GM12801 (cell line): ENCODE results near the gene AFP.

Experiments
- CTCF ChIP-seq: IDR thresholded peaks from one replicate; pipeline ENCODE4 v1.5.1; 2011; ENCODE audit warnings: control low read depth; ENCODE audit not compliant: insufficient read length; ENCODE audit errors: extremely low read depth

AFP gene

DNA sequence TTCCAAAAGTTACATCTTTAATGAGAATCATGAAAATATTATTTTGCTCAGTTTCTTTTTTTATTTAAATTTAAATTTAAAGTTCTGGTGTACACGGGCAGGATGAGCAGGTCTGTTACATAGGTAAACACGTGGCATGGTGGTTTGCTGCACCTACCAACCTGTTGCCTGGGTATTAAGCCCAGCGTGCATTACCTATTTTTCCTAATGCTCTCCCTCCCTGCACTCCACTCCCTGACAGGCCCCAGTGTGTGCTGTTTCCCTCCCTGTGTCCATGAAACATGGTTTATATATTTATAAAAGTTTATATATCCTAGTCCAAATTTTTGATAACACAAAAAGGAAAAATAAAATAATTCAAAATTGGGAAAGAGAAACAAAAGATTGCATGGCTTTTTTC is 4.0 kb downstream of the AFP start:
- TF ChIP-seq CTCF, result no peak

DNA sequence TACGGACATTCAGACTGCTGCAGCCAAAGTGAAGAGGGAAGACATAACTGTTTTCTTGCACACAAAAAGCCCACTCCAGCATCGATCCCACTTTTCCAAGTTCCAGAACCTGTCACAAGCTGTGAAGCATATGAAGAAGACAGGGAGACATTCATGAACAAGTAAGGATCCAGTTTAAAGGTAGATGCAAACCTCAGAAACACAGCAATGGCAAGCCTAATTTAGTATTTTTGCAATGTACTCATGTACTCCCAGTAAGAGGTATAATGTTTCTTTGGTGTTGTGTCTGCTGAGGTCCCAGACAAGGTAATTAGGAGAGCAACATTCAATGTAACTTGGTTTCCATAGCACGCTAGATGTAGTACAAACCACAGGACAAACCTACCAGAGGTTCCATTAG is 4.6 kb downstream of the AFP start:
- TF ChIP-seq CTCF, result no peak

DNA sequence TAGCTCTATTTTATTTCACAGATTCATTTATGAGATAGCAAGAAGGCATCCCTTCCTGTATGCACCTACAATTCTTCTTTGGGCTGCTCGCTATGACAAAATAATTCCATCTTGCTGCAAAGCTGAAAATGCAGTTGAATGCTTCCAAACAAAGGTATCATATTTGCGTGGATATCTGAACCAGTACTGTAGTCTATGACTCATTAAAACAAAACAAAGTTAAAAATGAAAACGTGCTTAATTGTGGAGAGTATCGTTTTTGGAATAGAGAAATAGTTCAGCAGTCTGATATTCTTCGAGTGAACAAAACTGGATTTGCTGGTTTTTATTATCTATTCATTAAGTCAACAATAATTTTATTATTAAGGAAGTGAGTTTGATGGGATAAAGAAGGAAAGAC is 6.3 kb downstream of the AFP start:
- TF ChIP-seq CTCF, result no peak

DNA sequence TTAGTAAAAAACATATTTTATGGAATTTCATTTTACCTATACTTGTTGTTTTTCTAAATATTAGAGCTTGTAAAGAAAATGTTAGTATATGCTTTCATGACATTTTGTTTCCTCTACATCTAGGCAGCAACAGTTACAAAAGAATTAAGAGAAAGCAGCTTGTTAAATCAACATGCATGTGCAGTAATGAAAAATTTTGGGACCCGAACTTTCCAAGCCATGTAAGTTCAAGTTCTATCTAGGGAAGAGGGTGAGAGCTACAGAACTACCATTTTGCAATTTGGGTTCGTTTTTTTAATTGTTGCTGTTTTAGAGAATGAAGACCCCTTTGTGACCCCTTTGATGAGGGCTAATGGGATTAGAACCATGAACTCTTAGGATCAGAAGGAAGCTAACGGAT is 7.2 kb downstream of the AFP start:
- TF ChIP-seq CTCF, result no peak

DNA sequence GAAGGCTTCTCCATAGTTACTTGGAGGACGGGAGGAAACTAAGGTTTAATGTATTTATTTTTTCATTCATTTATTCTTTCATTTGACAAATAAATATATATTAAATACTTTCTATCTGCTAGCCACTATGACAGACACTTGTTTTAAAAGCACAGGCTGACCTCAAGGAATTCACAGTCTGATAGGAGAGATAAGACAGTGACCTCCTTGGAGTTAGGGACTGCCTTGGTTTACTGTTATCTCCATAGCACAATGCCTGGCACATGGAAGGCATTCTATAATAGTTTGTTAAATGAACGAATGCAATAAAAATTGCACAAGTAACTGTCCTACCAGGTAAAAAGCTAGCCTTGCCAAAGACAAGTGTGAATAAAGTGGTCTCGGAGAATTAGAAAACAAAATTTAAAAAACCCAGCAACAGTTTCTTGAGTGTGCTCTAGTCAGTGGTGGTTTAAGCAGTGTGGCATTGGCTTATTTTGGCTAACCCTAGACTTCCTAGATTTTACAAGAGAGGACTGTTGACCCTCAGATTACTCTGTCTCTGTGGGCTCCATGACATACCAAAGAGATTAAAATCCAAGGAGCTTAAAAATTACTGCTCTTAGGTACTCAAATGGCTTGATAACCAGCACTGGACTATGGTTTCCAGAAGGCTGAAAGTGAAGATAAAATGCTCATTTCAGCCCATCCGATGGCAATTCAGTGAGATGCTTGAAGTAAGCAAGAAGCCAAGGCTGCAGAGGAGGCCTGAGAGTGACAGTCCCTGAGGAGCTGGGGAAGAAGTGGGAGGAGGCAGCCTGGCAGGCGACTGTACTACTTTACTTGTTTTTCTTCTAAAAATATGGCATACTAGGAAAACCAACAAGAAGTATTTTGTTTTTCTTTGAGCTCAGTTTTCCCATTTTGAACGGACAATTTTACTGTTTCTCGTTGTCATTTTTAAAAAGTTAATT is 9.6 kb downstream of the AFP start:
- no peak for TF ChIP-seq CTCF

- TF ChIP-seq CTCF, result peak; percentile 36
Observed at GRCh38 chr4:73446336-73446938, 10.4 kb downstream of the AFP start.

DNA sequence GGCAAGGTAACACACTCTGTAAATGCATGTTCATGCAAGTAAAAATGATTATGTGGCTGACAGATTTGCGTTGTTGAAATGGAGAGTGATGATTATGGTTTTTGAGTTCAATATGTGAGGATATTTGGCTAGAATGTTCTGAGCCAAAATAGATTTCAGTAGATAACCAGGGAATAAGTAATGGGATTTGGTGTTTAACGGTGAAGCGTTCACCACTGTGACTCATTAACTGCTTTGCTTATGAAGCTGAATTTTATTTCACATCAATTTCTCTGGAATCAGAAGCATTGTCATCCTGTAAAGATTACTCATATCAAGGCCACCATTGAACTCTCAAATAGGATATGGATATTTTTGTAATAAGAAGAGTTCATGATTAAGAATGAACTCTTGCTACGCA is 11.7 kb downstream of the AFP start:
- TF ChIP-seq CTCF, result no peak
